IMR-90 (cell line): ENCODE results near the gene POLR1B.

Experiments used
- CHD1 ChIP-seq: IDR thresholded peaks from 2 replicates; pipeline ENCODE4 v1.6.1; 2012; ENCODE audit warnings: low read depth, low read length, improper control_type of control experiment
- CTCF ChIP-seq: conservative IDR thresholded peaks from 2 replicates; pipeline ENCODE4 v1.5.1; 2012; ENCODE audit warnings: mild to moderate bottlenecking, low read depth, low read length, improper control_type of control experiment
- MAFK ChIP-seq: IDR thresholded peaks from 2 replicates; pipeline ENCODE4 v1.6.1; 2012; ENCODE audit warnings: low read depth, low read length, improper control_type of control experiment
- MAZ ChIP-seq: IDR thresholded peaks from 2 replicates; pipeline ENCODE4 v1.6.1; 2012; ENCODE audit warnings: low read depth, mild to moderate bottlenecking, low read length, improper control_type of control experiment, moderate library complexity, borderline replicate concordance
- MXI1 ChIP-seq: IDR thresholded peaks from 2 replicates; pipeline ENCODE4 v1.6.1; 2012; ENCODE audit warnings: low read depth, mild to moderate bottlenecking, low read length, moderate library complexity, borderline replicate concordance
- POLR2A ChIP-seq: IDR thresholded peaks from 2 replicates; pipeline ENCODE4 v1.6.1; 2012; ENCODE audit warnings: mild to moderate bottlenecking, low read depth, low read length
- SMC3 ChIP-seq: fragments of 150-350 bp; IDR thresholded peaks from 2 replicates; pipeline ENCODE4 v1.6.1; 2016; ENCODE audit warnings: low read depth, mild to moderate bottlenecking, antibody characterized with exemption, low read length, moderate library complexity

GRCh38 chr2:112541315-112542122 lies 746 bp upstream of the POLR1B start:
- TF ChIP-seq MXI1 (0 out of 2 replicates have a peak, but pooled peaks have one; percentile 15), CTCF (no peak), CHD1 (peak; percentile 93; the same call in 1 of the 2 replicates), POLR2A (peak; percentile 61; the same call in 1 of the 2 replicates), SMC3 (no peak), MAFK (no peak), MAZ (no peak)
